ENCODE results near the gene FBLL1.
A peak's percentile ranks its signal among the peaks of the same experiment; 100 is the strongest.
"Not testable (repeated sequence)": the region's sequence is repeated elsewhere in the genome, so short reads cannot be mapped to it uniquely, and the experiment has no call there.

Gene FBLL1

DNA sequence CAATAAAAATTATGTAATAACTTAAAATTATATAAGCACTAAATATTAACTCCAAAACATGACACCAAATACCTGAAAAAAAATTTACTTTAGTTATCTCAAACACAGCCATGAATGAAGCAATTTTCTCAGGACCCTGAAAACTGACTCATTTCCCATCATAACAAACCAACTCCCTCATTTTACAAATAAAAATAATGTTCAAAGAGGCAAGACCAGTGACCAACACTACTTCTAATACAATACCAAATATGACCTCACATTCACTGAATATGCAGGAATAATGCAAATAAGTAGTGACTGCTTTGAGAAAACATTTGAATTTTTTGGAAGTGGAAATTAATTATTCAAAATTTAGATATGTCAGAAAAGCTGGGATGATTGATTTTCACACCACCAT, 21.6 kb downstream of the FBLL1 start:
- DNase-seq (ENCODE audit: low read depth in 4 of 4, low spot score in 1 of 4) = no peak

DNA sequence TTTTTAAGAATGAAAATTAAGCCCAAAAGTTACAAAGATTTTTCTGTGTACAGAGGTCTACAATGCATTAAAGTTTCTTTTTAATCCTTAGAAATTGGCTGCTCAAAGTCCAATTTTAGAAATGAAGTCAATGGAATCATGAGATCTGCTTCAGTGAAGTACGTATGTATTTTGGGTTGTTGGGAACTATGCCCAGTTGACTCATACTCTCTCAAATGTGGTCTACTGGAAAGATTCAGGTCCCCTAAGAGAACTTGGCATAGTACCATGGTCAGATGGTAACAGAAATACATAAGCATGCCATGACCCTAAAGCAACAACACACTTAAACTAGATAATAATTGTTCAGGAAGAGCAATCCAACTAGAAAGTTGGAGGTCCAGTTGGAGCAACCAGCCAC, 23.0 kb downstream of the FBLL1 start:
- DNase-seq (ENCODE audit: low read depth in 4 of 4, low spot score in 1 of 4) = no peak

DNA sequence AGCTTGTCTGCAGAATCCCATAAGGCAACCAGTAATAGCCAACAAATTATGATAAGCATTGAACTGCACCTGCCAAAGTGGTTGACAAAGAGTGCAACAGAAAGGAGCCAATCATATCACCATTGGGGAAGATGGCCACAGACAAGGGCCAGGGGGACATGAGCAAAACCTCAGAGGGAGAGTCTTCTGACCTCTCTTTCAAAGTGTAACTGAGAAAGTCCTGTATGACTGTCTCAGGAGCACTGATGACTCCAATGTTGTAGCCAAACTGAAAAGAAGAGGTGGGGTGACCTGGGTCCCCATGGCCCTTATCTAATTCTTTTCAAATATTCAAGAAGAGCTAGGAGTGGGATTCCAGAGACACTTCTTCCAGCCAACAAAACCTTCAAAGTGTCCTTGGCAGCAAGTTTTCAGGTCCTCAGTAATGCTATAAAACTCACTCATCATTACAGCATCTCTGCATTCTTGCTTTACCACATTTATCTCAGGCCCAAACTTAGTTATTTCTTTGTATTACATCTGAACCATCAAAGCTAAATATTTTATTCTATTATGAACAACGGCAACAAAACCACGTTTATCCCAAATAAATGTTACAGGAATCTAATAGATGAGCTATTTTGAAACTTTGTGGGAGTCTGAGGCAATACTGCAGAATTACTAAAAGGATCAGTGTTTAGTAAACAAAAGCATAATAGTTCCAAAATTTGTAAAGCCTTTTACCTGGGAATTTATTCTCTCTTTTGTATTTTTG, 24.4 kb downstream of the FBLL1 start:
- DNase-seq (ENCODE audit: low read depth in 4 of 4, low spot score in 1 of 4) = no peak

DNA sequence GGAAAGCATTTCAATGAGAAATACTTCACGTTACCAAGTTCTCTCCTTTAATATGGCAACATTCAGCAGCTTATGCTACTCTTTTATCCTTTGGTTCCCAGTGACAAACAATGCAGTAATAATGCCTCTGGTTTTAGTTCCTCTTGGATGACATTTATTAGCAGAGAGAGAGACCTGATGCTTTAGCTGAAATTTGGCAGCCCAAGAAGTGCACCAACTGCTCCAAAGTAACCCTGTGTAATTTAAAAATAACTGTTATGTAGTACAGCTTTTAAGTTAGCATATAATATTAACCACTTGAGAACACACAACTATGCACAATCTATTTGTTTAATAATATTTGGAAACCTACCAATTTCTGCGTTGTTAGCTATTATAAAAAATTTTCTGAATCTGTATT, 28.3 kb downstream of the FBLL1 start:
- DNase-seq (ENCODE audit: low read depth in 4 of 4, low spot score in 1 of 4) = no peak

DNA sequence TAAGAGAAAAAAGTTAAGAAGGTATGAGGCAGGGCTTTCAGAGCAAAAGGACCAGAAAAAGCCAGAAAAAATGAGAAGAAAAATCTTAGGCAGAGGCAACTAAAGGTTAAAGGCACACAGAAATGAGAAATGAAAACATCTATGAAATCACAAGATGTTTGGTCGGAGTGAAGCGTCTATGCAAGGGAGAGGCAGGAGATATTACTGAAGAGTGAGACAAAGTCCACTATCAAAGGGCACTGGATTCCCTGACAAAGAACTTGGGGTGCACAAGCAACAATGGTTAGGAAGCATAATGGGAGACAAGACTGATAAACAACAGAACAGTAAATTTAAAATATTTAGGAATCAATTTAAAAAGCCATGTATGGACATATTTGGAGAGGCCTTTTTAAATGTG, 33.2 kb downstream of the FBLL1 start:
- no peak for DNase-seq (ENCODE audit: low read depth in 4 of 4, low spot score in 1 of 4)

DNA sequence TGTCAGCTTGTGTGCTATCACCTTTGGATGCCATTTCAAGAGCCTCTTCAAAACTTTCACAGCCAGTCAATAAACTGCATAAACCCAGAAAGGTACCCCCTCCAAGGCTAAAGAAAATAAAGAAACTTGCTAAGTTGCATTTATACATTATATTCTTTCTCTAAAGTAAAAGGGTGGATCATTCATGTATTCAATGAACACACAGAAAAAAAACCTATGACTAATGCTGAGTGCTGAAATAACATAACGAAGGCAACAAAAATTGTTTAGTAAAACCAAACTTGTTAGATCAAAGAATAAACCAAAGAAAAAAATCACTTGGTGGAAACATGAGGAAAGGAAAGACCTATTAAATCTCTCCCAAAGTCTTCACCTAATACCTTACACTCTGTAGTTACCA, 34.9 kb downstream of the FBLL1 start:
- no peak for DNase-seq (ENCODE audit: low read depth in 4 of 4, low spot score in 1 of 4)

DNA sequence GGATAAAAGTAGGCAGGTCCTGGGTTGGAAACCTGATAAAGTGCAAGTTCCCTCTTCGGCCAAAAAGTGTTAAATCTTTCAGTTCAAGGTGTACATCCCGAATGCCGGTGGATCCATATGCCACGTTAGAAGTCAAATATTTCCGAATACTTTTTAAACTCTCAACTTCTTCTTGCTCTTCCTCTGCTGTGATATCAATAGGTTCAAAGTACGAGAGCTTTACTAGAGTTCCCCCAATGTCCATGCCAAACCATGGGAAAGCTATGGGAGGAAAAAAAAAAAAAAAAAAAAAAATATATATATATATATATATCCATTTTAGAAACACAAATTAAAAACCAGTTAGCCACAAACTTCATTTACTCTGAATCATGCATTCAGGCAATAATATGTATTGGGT, 39.6 kb downstream of the FBLL1 start:
- DNase-seq (ENCODE audit: low read depth in 4 of 4, low spot score in 1 of 4) = no peak

DNA sequence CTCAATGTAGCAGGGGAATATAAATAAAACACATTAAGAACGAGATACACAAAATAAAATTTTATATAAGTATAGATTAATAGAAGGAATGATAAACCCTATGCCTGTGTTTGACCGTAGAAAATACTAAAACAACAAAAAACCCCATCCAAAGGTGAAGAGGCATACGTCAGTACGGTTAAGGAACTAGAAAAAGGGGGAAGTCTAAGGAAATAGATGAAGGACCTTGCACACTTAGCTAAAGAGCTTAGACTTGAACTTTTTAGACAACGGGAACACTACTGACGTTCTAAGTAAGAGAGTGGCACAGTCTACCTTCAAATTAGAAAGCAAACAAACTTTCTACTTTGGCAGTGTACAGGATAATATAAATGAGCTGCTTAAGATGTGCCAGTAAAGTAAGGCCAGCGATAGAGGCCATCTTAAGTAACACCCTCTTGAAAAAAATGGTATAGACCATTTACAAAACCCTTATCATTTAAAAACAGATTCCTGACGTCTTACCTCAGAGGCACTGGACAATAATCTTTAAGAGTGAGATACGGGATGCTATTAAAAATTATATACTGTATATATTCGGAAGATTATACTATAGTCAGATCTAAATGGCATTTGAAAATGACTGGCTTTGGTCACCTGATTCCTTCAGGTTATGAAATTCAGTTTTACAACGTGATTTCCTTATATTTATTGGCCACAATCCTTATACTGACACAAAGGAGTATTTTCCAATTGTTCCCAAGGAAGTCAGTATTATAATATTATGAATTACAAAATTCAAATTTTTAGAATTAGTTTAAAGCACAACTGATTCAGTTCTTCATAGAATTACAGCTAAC, 41.6 kb downstream of the FBLL1 start:
- no peak for DNase-seq (ENCODE audit: low read depth in 4 of 4, low spot score in 1 of 4)

DNA sequence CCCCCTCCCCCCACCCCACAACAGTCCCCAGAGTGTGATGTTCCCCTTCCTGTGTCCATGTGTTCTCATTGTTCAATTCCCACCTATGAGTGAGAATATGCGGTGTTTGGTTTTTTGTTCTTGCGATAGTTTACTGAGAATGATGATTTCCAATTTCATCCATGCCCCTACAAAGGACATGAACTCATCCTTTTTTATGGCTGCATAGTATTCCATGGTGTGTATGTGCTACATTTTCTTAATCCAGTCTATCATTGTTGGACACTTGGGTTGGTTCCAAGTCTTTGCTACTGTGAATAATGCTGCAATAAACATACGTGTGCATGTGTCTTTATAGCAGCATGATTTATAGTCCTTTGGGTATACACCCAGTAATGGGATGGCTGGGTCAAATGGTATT, 44.6 kb downstream of the FBLL1 start:
- not testable (repeated sequence) for DNase-seq (ENCODE audit: low read depth in 4 of 4, low spot score in 1 of 4)

DNA sequence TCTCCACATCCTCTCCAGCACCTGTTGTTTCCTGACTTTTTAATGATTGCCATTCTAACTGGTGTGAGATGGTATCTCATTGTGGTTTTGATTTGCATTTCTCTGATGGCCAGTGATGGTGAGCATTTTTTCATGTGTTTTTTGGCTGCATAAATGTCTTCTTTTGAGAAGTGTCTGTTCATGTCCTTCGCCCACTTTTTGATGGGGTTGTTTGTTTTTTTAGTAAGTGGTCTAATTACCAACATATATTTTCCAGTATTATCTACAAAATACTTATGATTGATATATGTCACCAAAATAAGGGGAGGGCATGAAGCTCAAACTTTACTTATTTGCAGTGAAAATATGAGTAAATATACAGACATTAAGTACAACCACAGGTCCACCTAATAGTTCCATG, 45.1 kb downstream of the FBLL1 start:
- DNase-seq (ENCODE audit: low read depth in 4 of 4, low spot score in 1 of 4) = not testable (repeated sequence)

DNA sequence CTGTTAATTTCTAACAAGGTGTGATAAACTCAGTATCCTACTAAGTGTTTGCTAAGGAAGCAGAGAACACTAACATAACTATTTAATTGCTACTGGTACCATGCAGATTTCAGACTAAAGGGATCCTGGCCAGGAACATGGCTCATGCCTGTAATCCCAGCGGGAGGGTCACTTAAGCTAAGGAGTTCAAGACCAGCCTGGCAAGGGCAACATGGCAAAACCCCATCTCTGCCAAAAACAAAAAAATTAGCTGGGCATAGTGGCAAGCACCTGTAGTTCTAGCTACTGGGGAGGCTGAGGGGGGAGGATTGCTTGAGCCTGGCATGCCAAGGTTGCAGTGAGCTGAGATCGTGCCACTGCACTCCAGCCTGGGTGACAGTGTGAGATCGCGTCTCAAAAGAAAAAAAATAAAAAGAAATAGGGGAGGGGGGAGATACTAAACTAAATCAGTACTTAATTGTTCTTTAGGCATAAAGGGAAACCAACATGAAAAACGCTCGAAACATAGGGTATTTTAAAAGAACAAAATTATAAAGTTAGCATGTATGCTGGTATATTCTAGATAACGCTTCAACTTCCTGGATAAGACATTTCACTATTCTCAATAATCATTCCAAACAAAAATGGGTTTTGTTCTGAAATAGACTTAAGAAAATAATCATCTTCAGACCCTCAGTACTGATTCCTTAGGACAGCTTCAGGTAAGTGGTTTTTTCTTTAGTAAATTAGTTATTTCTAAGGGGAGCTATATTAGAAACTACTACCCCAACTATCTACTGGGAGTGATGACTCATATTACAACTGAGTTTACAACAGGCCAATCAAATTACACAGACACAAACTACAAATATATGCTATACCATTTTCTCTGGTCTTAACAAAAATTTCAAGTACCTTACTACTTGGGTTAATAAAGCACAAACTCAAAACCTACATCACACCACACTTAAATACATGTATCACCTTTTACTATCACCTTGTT, 46.6 kb downstream of the FBLL1 start:
- DNase-seq (ENCODE audit: low read depth in 4 of 4, low spot score in 1 of 4) = no peak

DNA sequence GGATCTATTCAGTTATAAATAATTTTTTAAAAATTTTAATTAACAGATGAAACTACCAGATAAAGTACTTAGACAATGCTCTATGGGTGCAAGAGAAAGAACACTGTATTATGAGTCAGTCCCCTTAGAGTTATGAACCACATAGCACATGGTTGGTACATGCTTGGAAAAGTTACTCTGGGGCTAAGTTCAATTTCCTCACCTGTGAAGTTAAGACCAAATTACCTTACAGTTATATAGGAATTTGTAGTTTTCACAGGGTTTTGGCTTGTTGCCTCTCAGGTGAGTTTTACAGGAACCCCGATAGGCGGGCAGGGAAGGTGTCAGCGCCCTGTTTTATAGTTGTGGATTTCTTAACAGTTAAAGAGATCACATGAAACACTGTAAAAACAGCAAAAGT, 48.9 kb downstream of the FBLL1 start:
- DNase-seq (ENCODE audit: low read depth in 4 of 4, low spot score in 1 of 4) = no peak

DNA sequence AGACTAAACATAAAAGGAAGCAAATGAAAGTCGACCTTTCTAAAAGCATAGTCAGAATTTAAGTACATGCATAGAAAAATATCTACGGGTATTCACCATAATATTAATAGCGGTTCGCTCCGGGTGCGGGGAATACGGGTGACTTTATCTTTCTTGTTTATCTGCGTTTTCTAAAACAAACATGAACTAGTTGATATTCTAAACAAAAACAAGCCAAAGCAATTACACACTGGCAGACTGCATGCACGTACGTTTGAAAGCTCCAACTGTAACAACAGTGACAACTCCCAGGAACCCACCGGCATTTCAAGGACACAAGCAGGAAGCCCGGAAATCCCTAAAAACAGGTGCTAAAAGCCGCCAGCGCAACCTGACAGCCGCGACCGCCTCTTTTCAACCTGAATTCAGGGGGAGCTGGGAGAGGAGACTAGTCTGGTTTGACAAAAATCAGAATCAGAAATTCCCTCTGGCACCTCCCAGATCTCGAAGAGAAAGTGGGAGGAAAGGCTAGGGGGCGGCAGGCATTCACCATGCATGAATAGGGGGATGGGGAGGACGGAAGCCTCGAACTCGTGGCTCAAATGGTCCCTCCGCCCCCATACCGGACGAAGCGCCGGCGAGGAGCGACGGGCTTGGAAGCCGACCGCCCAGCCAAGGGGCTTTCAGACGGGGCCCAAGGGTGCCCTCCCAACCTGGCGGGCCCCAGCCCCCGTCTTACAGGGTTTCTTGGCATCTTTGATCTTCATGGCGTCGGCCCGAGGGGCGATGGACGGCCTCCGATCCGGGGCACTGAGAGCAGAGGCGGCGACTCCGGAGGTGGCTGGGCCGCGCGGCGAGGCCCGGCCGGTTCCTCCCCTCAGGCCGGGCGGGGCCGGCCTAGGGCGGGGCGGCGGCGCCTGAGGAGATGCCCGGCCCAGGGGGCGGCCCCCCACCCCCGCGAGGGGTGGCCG, 49.7 kb downstream of the FBLL1 start, which contains the start of gene PANK3:
TSS of gene PANK3 (minus strand) at position 831 of the 950 bp plus-strand sequence. CDS start at position 746, 85 bp downstream.
- DNase-seq (ENCODE audit: low read depth in 4 of 4, low spot score in 1 of 4) = peak in 2 of 4 experiments; percentile 0 to 3

DNA sequence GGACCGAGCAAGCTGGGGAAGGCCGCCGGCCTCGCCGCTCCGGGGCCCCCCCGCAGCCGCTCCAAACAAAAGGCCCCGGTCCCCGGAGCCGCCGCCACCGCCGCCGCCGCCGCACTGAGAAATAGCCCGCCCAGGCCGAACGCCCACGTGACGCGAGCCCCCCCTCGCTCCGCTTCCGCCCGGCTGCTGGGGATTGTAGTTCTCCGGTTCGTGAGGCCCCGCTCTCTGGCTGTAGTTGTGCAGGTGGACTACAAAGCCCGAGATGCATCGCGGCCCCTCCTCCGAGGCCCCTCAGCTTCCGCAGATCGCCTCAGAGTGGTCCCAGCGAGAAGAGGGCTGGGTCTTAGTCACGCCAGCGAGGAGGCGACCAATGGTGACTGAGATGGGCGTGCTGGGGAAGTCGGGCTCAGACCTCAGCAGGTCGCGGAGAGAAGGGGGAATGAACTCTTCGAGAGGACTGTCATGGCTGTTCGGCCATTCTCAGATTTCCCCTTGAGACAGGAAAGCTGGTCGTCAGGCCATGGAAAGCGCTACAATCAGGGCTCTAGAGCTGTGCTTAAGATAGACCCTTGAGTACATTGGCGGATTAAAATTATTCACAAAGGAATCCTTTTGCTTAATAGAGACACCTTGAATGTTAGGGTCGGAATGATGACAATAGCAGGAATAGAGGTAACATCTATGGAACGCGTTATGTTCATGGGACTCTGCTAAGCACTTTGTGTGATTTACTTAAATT, 50.6 kb downstream of the FBLL1 start:
- DNase-seq (ENCODE audit: low read depth in 4 of 4, low spot score in 1 of 4) = peak; percentile 87 to 94 (median 93)

DNA sequence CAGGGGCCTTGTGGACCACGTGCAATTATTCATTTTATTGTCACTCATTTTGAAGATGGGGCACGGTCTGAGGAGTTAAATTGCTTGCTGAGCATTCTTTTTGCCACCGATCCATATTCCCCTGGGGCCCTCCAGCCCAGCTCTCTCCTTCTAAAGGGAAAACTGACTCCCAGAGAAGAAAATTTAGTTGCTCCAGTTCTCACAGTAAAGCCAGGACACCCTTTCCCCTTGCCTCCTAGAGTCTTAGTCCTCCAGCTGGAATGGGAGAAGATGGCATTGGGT, 51.1 kb downstream of the FBLL1 start:
- DNase-seq (ENCODE audit: low read depth in 4 of 4, low spot score in 1 of 4) = no peak

Measured in stimulated activated CD4-positive, alpha-beta T cell treated with anti-CD3 and anti-CD28 coated beads, Interleukin-1b, Interleukin-23, amount 100 ng/mL, for 24 hours (primary cell).